NCI-H1436 (cell line): ENCODE data around the gene DDX50.
A peak's percentile ranks its signal among the peaks of the same experiment; 100 is the strongest.
"Not testable (repeated sequence)": the region's sequence is repeated elsewhere in the genome, so short reads cannot be mapped to it uniquely, and the experiment has no call there.

Experiments used
- DNase-seq: peaks from one replicate; lab custom pipeline; 2025; lab: John Stamatoyannopoulos, UW

DDX50 gene

DNA sequence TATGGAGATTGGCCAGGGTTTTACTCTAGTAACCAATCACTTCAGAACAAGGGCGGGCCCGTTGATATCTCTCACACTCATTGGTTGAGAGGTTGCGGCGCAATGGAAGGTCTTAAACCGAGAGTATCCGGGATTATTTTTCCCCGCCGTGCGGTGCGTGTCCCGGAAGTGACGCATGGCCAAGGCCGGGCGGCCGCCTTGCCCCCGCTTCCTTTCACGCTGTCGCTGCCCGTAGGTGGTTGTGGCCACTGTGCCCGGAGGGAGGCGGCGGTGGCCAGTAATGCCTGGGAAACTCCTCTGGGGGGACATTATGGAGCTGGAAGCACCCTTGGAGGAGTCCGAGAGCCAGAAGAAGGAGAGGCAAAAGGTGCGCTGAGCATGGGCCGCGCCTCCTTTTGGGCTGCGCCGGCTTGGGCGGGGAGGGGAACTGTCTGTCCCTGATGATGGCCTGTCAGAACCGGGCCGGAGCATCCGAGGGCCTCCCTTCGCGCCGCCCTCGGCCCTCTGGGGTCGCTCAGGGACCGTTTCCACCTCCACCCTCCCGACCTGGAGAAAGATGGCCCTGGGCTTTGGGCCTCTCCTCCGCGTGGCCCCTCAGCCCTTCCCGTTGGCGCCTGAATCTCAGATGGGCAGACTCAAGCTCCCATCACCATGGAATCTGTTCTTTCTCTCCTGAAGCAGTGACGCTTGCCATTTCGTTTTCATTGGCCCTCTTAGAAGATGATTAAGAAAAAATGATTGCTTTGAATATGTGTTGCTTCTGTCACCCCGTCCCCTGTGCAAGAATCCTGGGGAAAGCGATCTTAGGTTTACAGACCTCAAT is at the start of gene DDX50:
DDX50 (plus strand) TSS at position 211 of the 823 bp plus-strand sequence; CDS start at position 281, 70 bp downstream.
- DNase-seq = peak; percentile 99

DNA sequence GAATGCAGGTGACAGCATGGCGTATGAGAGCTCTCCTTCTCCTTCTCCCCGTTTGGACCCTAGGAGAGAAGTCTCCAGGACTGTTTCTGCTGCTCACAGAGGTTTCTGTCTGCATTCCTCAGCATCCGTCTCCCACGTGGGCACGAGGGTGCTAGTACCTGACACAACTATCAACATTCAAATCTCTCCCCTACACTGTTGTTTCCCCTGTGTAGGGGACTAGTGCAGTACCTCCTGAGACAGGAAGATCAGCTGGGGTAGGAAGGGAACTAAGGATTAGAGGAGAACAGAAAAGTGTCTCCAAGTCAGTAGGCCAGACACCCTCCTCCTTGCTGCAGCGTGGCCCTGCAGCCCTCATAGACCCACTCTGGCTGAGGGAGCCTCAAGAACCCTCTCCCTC is 44.8 kb upstream of the DDX50 start:
- DNase-seq = no peak

- DNase-seq = no peak
Measured at GRCh38 chr10:68857005-68857404, 44.1 kb upstream of the DDX50 start.

DNA sequence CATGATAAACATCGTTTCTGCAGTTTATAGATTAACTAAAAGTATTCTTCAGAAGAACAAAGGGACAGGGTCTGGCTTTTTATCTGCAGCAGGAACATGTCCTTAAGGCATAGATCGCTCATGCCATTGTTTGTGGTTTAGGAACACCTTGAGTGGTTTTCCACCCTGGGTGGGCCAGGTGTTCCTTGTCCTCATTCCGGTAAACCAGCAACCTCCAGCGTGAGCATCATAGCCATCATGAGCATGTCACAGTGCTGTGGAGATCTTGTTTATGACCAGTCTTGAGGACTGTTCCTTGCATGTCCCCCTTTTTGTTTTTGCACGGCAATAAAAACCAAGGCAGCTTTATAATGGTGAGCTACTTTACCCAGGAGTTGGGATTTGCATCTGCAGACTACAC is 39.9 kb upstream of the DDX50 start:
- DNase-seq = no peak

GRCh38 chr10:68864611-68865010 is 36.5 kb upstream of the DDX50 start:
- no peak for DNase-seq

GRCh38 chr10:68868173-68868572 is 32.9 kb upstream of the DDX50 start:
- not testable (repeated sequence) for DNase-seq

DNA sequence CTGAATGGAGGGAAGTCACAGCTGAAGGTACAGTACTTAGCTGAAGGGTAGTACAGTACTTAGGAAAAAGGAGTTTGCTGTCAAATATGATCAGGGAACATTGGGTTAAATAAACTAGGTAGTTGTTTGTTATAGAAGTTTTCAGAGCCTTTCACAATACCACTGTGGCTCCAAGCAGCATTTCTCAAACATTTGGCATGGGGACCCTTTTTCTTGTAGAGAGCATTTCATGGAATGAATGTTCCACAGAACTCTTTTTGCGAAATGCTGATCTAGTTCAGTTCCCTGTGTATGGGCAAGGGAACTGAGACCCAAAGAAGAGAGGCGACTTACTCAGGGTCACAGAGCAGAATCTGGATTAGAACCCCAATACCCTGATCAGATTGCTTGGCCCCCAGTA is 31.5 kb upstream of the DDX50 start:
- no peak for DNase-seq

DNA sequence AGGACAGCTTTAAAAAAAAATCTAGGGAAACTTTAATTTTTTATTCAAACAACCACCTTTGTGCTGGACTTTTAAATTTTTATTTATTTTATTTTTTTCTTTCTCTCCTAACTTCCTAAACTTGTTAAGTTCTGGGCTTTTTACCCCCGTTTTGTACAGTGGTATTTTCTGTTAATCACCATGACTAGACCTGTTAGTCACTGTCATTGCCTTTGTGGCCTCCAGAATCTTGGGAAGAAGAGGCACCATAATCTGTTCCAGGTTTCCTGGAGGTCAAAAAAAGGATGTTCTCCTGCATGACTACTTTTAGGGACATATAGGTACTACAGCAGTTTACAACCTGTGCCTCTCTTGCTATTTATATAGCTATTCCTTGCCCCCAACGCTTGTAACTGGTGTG is 31.1 kb upstream of the DDX50 start:
- DNase-seq = no peak

DNA sequence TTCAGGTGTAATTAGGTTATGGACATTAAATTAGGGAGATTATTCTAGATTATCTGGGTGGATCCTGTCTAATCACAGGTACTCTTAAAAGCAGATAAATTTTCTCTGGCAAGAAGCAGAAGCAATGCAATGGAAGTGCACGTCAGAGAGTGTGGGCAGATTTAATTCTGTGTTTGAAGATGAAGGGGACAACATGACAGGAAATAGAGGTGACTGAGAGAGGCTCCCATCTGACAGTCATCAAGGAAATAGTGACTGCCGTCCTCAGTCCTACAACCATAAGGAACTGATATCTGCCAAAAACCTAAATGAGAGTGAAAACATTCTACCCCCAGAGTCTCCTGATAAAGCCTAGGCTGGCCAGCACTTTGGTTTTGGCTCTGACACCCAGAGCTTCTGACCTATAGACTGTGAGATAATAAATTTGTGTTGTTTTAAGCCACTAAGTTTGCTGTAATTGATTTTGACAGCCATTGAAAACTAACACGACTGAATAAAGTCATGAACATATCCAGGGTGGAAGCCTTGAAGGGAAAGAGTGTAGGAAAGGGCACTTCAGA is 30.5 kb upstream of the DDX50 start:
- DNase-seq = no peak

GRCh38 chr10:68871105-68871711 is 29.9 kb upstream of the DDX50 start:
- no peak for DNase-seq

- peak; percentile 95 for DNase-seq
Measured at GRCh38 chr10:68871731-68872342, 29.3 kb upstream of the DDX50 start.

GRCh38 chr10:68876246-68877138 is 24.6 kb upstream of the DDX50 start:
- no peak for DNase-seq

GRCh38 chr10:68877482-68878110 is 23.5 kb upstream of the DDX50 start:
- DNase-seq = no peak

DNA sequence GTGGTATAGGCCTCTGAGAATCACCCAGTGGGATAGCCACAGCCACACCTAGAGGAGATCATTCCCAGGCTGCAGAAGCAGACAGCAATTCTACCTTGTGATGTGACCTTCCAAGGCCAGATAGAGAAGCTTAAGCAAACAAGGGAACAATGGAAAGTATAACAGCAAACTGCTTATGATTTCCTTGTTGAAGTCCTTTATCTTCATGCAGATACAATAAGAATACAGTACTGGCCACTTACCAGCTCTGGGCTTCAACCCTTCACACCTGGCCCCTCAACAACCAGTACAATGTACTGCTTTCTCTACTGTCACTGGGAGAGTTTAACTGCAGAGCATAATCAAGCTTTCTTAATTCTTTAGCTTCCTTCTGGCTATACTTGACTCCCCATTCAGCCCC is 22.6 kb upstream of the DDX50 start:
- no peak for DNase-seq

DNA sequence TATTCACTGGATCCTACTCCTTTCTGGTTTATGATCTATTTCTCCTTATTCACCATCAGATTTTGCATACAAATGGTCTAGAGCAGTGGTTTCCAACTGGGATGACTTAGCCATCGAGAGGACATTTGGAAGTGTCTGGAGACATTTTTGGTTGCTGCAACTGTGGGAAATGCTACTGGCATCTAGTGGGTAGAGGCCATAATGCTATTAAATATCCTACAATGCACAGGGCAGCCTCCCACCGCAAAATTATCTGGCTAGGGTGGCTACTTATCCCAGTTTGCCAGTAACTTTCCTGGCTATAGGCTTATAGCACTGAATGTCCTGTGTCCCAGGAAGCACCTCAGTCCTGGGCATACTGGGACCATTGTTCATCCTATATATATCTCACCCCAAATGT is 21.5 kb upstream of the DDX50 start:
- no peak for DNase-seq

DNA sequence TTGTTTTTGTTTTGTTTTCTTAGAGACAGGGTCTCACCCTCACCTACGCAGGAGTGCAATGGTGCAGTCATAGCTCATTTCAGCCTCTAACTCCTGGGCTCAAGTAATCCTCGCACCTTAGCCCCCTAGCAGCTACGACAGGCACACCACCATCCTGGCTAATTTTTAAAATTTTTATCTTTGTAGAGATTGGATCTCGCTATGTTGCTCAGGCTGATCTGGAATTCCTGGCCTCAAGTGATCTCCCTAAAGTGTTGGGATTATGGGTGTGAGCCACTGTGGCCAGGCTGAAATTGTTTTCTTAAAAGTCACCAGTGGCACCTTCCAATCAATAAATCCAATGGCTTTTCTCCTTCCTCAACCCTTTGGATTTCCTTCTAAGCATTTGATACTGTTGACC is 20.9 kb upstream of the DDX50 start:
- DNase-seq = no peak

- no peak for DNase-seq
Measured at GRCh38 chr10:68895041-68895440, 6.1 kb upstream of the DDX50 start.

GRCh38 chr10:68897336-68897741 is 3.8 kb upstream of the DDX50 start:
- DNase-seq = peak; percentile 70

DNA sequence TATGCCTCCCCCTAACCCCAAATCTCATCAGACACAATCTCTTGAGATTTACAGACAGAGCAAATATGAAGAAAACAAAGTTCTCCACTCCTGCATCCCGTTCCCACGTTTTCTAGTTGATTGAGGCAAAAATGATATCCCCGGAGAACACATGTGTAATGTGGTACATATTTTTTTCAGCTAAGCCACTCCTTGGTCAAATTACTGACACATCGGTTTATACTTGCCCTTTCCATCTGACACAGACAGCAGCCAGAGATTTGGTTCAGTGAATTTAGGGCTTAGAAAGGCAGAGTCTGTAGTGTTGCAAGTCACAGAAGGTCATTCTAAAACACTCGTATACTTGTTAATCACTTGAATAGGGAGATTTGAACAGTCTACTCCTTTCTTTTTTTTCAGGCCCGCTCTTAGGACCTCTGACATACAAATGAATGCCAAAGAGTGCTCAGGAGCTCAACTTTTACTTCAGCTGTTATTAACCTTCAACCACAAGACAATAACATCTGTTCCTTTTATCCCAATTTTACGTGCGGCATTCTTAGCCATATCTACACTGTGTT is 1.8 kb upstream of the DDX50 start:
- no peak for DNase-seq

DNA sequence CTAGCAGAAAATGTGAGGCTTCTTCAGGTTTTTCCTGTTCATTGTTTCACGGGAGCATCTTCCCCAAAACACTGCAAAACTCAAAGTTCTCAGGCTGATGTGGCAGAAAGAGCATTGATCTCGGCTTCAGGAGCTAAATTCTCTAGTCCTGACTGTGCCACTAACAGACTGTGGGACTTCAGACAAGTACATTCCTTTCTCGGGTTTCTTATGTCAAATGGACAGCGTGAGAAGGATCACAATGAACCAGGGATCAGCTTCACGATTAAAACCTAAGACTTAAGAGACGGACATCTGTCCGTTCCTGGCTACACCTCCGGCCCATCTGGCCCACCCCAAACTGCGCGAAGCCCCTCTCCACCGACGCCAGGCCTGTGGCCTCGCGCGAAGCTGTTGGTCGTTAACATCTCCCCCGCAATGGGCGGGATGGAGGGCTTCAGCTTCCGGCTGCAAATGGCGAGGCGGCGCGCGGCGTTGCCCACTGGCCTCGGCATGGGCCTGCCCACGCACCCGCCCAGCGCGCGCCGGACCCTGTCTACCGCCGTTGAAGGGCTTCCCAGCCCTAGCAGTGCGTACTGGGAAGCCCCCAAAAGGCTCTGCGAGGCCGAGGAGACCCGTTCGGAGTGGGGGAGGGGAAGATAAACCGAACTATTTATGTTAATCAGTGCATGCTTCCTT is 549 bp upstream of the DDX50 start:
- DNase-seq = peak; percentile 79
